Measurements from ENCODE around the gene DENND1A. TPM values are rescaled to one million over a fixed set of nuclear protein-coding genes. Genes with fewer than 3 reads are reported as not detected.
A peak's percentile ranks its signal among the peaks of the same experiment; 100 is the strongest.

DENND1A gene
- total RNA-seq, 1 donor from 2014 or later, result 15.4 TPM

DNA sequence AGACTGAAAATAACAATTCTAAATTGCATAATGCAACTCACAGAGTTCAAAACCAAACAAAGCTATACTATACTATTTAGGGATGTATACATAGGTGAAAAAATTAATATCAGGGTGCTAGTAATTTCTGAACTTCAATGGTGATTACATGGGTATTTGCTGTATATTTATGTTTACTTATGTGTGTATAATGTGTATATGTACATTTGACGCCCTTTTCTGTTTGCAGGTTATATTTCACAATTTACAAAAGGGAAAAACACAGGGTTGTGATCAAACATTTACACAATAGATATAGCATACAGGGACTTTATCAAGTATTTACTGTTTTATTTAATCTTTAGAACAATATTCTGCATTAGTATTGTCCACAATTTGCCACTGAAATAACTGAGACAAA, 184.0 kb downstream of the DENND1A start:
- no peak for ATAC-seq
- DNase-seq, result no peak
- TF ChIP-seq CTCF (IDR thresholded peaks at IDR 0.05), result no peak

DNA sequence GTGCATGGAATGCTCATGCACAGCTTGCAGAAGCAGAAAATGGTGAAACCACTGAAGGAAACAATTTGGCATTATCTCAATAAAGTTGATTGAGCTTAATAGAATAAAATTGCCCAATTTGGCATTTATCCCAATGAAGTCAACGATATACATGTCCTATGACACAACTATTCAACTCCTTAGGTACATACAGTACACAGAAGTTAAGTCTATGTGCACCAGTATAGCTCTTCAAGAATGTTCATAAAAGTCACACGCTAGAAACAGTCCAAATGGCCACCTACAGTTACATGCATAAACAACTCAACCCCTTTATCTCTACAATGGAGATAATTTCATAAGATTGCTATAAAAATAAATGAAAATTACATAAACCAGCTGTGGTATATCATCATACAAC, 184.5 kb downstream of the DENND1A start:
- Histone ChIP-seq H3K4me1 (peaks cover 19% of the 10 kb centered on the region), H3K9me3 (no peaks in the 10 kb centered on the region), H3K36me3 (no peaks in the 10 kb centered on the region), H3K27me3 (no peaks in the 10 kb centered on the region), H3K27ac (no peak overlapping the region), H3K4me3 (no peak overlapping the region)
- ATAC-seq (no peak), DNase-seq (no peak)
- intact Hi-C loops (cut with DNase I), result no loop called here
- no peak for TF ChIP-seq CTCF (IDR thresholded peaks at IDR 0.05)

More for the DNA sequence above, 184.0 kb downstream of the DENND1A start:
- H3K36me3 ChIP-seq, result no peaks in the 10 kb centered on the region
- peaks cover 15% of the 10 kb centered on the region for H3K4me1 ChIP-seq
- no peaks in the 10 kb centered on the region for H3K9me3 ChIP-seq
- no peak overlapping the region for H3K4me3 ChIP-seq
- no peaks in the 10 kb centered on the region for H3K27me3 ChIP-seq
- intact Hi-C loops (cut with DNase I), result no loop called here
- H3K27ac ChIP-seq, result no peak overlapping the region

DNA sequence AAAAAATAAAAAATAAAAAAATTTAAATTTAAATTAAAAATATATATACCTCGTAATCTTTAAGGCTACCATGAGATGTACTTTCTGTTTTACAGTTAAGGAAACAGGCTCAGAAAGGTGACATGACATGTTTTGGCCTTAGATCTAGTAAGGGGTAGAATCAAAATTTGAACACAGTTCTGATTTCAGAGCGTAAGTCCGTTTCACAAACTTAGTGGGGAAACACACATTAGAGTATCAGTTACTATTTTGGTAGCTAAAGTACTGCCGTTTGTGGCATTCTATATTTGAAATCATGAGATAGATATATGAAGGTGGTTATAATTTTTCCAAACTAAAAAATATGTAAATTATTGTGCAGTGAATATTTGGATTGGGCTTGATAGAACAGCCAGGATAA, 186.2 kb downstream of the DENND1A start:
- intact Hi-C loops (cut with DNase I), result no loop called here
- H3K4me3 ChIP-seq, result no peak overlapping the region
- H3K27me3 ChIP-seq, result no peaks in the 10 kb centered on the region
- no peak for TF ChIP-seq CTCF (IDR thresholded peaks at IDR 0.05)
- DNase-seq (no peak), ATAC-seq (no peak)
- no peaks in the 10 kb centered on the region for H3K9me3 ChIP-seq
- H3K27ac ChIP-seq, result no peak overlapping the region
- H3K4me1 ChIP-seq, result peaks cover 11% of the 10 kb centered on the region
- no peaks in the 10 kb centered on the region for H3K36me3 ChIP-seq

- H3K9me3 ChIP-seq, result no peaks in the 10 kb centered on the region
- no peaks in the 10 kb centered on the region for H3K27me3 ChIP-seq
- TF ChIP-seq CTCF (IDR thresholded peaks at IDR 0.05), result no peak
- H3K36me3 ChIP-seq, result no peaks in the 10 kb centered on the region
- H3K4me3 ChIP-seq, result no peak overlapping the region
- intact Hi-C loops (cut with DNase I), result no loop called here
- DNase-seq (no peak), ATAC-seq (peak; percentile 27)
- H3K27ac ChIP-seq, result no peak overlapping the region
- peaks cover 11% of the 10 kb centered on the region for H3K4me1 ChIP-seq
These were observed 187.7 kb downstream of the DENND1A start for GRCh38 chr9:123742009-123742767.

- Histone ChIP-seq H3K4me3 (no peak overlapping the region), H3K36me3 (no peaks in the 10 kb centered on the region), H3K27ac (no peak overlapping the region), H3K9me3 (no peaks in the 10 kb centered on the region), H3K27me3 (no peaks in the 10 kb centered on the region), H3K4me1 (peaks cover 11% of the 10 kb centered on the region)
- ATAC-seq, result no peak
- DNase-seq, result no peak
- TF ChIP-seq CTCF (IDR thresholded peaks at IDR 0.05), result no peak
- intact Hi-C loops (cut with DNase I), result no loop called here
These were observed 188.7 kb downstream of the DENND1A start for GRCh38 chr9:123741214-123741613.

Measured in upper lobe of right lung (tissue), 1 donor.